22Rv1 (cell line): Measurements from ENCODE around the gene LHX3.
"Not testable (repeated sequence)": the region's sequence is repeated elsewhere in the genome, so short reads cannot be mapped to it uniquely, and the experiment has no call there.

Source experiments
- H3K27ac ChIP-seq: fragments of 450-650 bp; 2 replicates; pipeline ENCODE4 v1.5.1; 2017
- CTCF ChIP-seq: fragments of 450-650 bp; IDR thresholded peaks from 2 replicates; pipeline ENCODE4 v1.5.1; 2017; ENCODE audit warnings: mild to moderate bottlenecking
- ZFX ChIP-seq: fragments of 450-650 bp; IDR thresholded peaks from 2 replicates; pipeline ENCODE4 v1.6.1; 2017; ENCODE audit warnings: antibody characterized with exemption, borderline replicate concordance

LHX3 gene

GRCh38 chr9:136152543-136152866 is 52.4 kb downstream of the LHX3 start:
- no peak overlapping the region for H3K27ac ChIP-seq

GRCh38 chr9:136151848-136152542 is 52.9 kb downstream of the LHX3 start:
- H3K27ac ChIP-seq, result no peak overlapping the region
- TF ChIP-seq CTCF (no peak), ZFX (no peak)

More at GRCh38 chr9:136152543-136152866, 52.4 kb downstream of the LHX3 start:
- TF ChIP-seq CTCF (no peak), ZFX (no peak)

GRCh38 chr9:136151214-136151804 is 53.6 kb downstream of the LHX3 start:
- no peak overlapping the region for H3K27ac ChIP-seq
- TF ChIP-seq ZFX (no peak), CTCF (no peak)

GRCh38 chr9:136150664-136151213 is 54.2 kb downstream of the LHX3 start:
- not testable (repeated sequence) for H3K27ac ChIP-seq

- TF ChIP-seq ZFX (no peak), CTCF (no peak)
These were observed 55.1 kb downstream of the LHX3 start for GRCh38 chr9:136149853-136150252.

GRCh38 chr9:136149337-136149736 is 55.6 kb downstream of the LHX3 start:
- TF ChIP-seq CTCF (no peak), ZFX (no peak)
- H3K27ac ChIP-seq, result no peak overlapping the region

More at GRCh38 chr9:136149853-136150252, 55.1 kb downstream of the LHX3 start:
- no peak overlapping the region for H3K27ac ChIP-seq

GRCh38 chr9:136148766-136149165 is 56.2 kb downstream of the LHX3 start:
- TF ChIP-seq ZFX (no peak), CTCF (no peak)

More at GRCh38 chr9:136148766-136149165, 56.2 kb downstream of the LHX3 start:
- no peak overlapping the region for H3K27ac ChIP-seq
